Natural killer cell (primary cell): ENCODE data around the gene TNS3. TPM values are rescaled to one million over a fixed set of nuclear protein-coding genes. Genes with fewer than 3 reads are reported as not detected.

Experiments
- ATAC-seq, 3 donors: fragments of 150-1000 bp in 2 of 3; fragments of 200-7000 bp in 1 of 3; cut with Tn5 transposase; 1 replicate in 1 of 3; 2 replicates in 2 of 3; pipeline ENCODE4 v1.10.0; 2021; ENCODE audit warnings: mild to moderate bottlenecking in 2 of 3, moderate library complexity in 2 of 3
- DNase-seq, 2 donors: peaks; one replicate each; pipeline versions ENCODE4 v3.0.0 to v3.0.0-alpha.2; 2013 to 2021; ENCODE audit warnings: mixed read lengths in 1 of 2
- H3K27ac ChIP-seq: one replicate; pipeline ENCODE4 v1.5.1; 2013; ENCODE audit warnings: mild to moderate bottlenecking, low read length
- H3K27me3 ChIP-seq: one replicate; pipeline ENCODE4 v1.6.1; 2013; ENCODE audit warnings: low read length; ENCODE audit not compliant: control insufficient read depth, insufficient read depth
- H3K36me3 ChIP-seq: one replicate; pipeline ENCODE4 v1.6.1; 2013; ENCODE audit warnings: low read length; ENCODE audit not compliant: control insufficient read depth, insufficient read depth
- H3K4me1 ChIP-seq: one replicate; pipeline ENCODE4 v1.6.1; 2013; ENCODE audit warnings: low read length; ENCODE audit not compliant: control insufficient read depth, insufficient read depth
- H3K4me3 ChIP-seq: one replicate; pipeline ENCODE4 v1.5.1; 2013; ENCODE audit warnings: low read length
- H3K9me3 ChIP-seq: one replicate; pipeline ENCODE4 v1.6.1; 2013; ENCODE audit warnings: low read length; ENCODE audit not compliant: control insufficient read depth, insufficient read depth
- H3K27ac Mint-ChIP-seq, 2 donors: one replicate each; pipeline ENCODE4 v1.8.0; 2022; ENCODE audit warnings: mild to moderate bottlenecking in 2 of 2, mixed read lengths in 2 of 2, moderate library complexity in 1 of 2
- H3K27me3 Mint-ChIP-seq, 2 donors: one replicate each; pipeline ENCODE4 v1.8.0; 2022; ENCODE audit warnings: low read depth in 2 of 2, mixed read lengths in 2 of 2
- H3K36me3 Mint-ChIP-seq: one replicate; pipeline ENCODE4 v1.8.0; 2022; ENCODE audit warnings: mixed read lengths
- H3K4me1 Mint-ChIP-seq, 2 donors: one replicate each; pipeline ENCODE4 v1.8.0; 2022; ENCODE audit warnings: mixed read lengths in 2 of 2
- H3K4me3 Mint-ChIP-seq: one replicate; pipeline ENCODE4 v1.8.0; 2022; ENCODE audit warnings: mild to moderate bottlenecking, moderate library complexity, mixed read lengths
- H3K9me3 Mint-ChIP-seq, 2 donors: one replicate each; pipeline ENCODE4 v1.8.0; 2022; ENCODE audit warnings: mixed read lengths in 2 of 2
- WGBS: methylation state at CpG from one replicate; pipeline ENCODE4 v1.1.7; 2013; ENCODE audit warnings: missing lambda C conversion rate; ENCODE audit not compliant: insufficient coverage; 5-methylcytosine and 5-hydroxymethylcytosine counted together
- intact Hi-C: fragments of 100-400 bp; cut with micrococcal nuclease; formaldehyde crosslinking; loops from one replicate; pipeline ENCODE4 v1.14.2; 2022
- total RNA-seq, 4 donors: library from RNA; stranded (reverse); fragments of 120-200 nt in 1 of 4; gene quantifications; one replicate each; pipeline versions ENCODE4 v1.2.3 to v1.2.4, GENCODE V29; 2013 to 2022
- TF ChIP-seq, protein P1 (sequence below): fragments of 200-600 bp; IDR thresholded peaks from one replicate; pipeline ENCODE4 v1.8.0; 2022; ENCODE audit warnings: antibody characterized with exemption

Gene TNS3
- total RNA-seq, 3 donors from 2014 or later (not counting 1 experiment from before 2014, with no cell fraction given) = 1.6 to 3.5 (median 2.9) TPM

DNA sequence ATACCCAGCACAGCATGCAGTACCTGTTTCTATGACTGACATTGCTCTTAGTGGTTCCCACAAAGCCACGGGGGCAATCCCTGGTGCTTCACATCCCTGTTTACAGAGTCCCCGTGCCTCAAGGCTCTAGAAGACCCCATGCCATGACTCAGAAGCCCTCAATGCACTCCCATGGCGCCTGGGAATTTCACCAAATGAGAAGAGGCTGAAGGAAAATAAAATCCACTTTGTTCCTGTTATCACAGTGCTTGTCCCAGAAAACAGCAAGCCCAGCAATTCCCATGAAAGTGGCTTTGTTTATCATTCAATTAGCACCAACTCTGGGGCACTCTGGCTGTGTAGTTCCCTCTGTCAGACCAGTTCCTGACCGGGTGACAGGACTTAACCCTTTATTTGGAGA, 268.3 kb downstream of the TNS3 start:
- intact Hi-C loops = no loop called here
- Histone ChIP-seq H3K4me1 (no peaks in the 10 kb centered on the region), H3K4me3 (no peak overlapping the region), H3K27ac (no peak overlapping the region), H3K36me3 (no peaks in the 10 kb centered on the region), H3K27me3 (no peaks in the 10 kb centered on the region), H3K9me3 (no peaks in the 10 kb centered on the region)
- 73% methylated on average over 4 of the region's 4 CpGs for WGBS
- no peaks in the 10 kb centered on the region for H3K4me1 Mint-ChIP-seq
- H3K27me3 Mint-ChIP-seq = peaks cover 0 to 9% of the 10 kb centered on the region in 2 donors
- H3K27ac Mint-ChIP-seq = no peak overlapping the region
- ATAC-seq (no peak), DNase-seq (no peak)
- no peak overlapping the region for H3K4me3 Mint-ChIP-seq
- TF ChIP-seq, protein P1, sequence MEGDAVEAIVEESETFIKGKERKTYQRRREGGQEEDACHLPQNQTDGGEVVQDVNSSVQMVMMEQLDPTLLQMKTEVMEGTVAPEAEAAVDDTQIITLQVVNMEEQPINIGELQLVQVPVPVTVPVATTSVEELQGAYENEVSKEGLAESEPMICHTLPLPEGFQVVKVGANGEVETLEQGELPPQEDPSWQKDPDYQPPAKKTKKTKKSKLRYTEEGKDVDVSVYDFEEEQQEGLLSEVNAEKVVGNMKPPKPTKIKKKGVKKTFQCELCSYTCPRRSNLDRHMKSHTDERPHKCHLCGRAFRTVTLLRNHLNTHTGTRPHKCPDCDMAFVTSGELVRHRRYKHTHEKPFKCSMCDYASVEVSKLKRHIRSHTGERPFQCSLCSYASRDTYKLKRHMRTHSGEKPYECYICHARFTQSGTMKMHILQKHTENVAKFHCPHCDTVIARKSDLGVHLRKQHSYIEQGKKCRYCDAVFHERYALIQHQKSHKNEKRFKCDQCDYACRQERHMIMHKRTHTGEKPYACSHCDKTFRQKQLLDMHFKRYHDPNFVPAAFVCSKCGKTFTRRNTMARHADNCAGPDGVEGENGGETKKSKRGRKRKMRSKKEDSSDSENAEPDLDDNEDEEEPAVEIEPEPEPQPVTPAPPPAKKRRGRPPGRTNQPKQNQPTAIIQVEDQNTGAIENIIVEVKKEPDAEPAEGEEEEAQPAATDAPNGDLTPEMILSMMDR = no peak
- no peaks in the 10 kb centered on the region for H3K36me3 Mint-ChIP-seq
- H3K9me3 Mint-ChIP-seq = peaks cover 2 to 4% of the 10 kb centered on the region in 2 donors

- H3K4me1 ChIP-seq = no peaks in the 10 kb centered on the region
- Mint-ChIP-seq H3K4me1 (no peaks in the 10 kb centered on the region), H3K4me3 (no peak overlapping the region), H3K9me3 (peaks cover 2 to 7% of the 10 kb centered on the region in 2 donors), H3K27me3 (peaks cover 0 to 9% of the 10 kb centered on the region in 2 donors), H3K36me3 (no peaks in the 10 kb centered on the region), H3K27ac (no peak overlapping the region)
- no peaks in the 10 kb centered on the region for H3K9me3 ChIP-seq
- H3K27ac ChIP-seq = no peak overlapping the region
- TF ChIP-seq, protein P1 = no peak
- no peaks in the 10 kb centered on the region for H3K27me3 ChIP-seq
- 76% methylated on average over 2 of the region's 4 CpGs for WGBS
- no peak overlapping the region for H3K4me3 ChIP-seq
- DNase-seq (no peak), ATAC-seq (no peak)
- no peaks in the 10 kb centered on the region for H3K36me3 ChIP-seq
- intact Hi-C loops = no loop called here
These were observed 270.0 kb downstream of the TNS3 start for GRCh38 chr7:47311891-47312290.

- Mint-ChIP-seq H3K4me3 (no peak overlapping the region), H3K4me1 (no peaks in the 10 kb centered on the region), H3K9me3 (peaks cover 2 to 7% of the 10 kb centered on the region in 2 donors), H3K27ac (no peak overlapping the region), H3K36me3 (no peaks in the 10 kb centered on the region), H3K27me3 (peaks cover 0 to 5% of the 10 kb centered on the region in 2 donors)
- WGBS = 73% methylated on average over 2 of the region's 2 CpGs
- DNase-seq (no peak), ATAC-seq (no peak)
- Histone ChIP-seq H3K27me3 (no peaks in the 10 kb centered on the region), H3K4me1 (no peaks in the 10 kb centered on the region), H3K27ac (no peak overlapping the region), H3K9me3 (no peaks in the 10 kb centered on the region), H3K36me3 (no peaks in the 10 kb centered on the region), H3K4me3 (no peak overlapping the region)
- intact Hi-C loops = no loop called here
- TF ChIP-seq, protein P1 = no peak
These were observed 271.9 kb downstream of the TNS3 start for GRCh38 chr7:47310020-47310419.

DNA sequence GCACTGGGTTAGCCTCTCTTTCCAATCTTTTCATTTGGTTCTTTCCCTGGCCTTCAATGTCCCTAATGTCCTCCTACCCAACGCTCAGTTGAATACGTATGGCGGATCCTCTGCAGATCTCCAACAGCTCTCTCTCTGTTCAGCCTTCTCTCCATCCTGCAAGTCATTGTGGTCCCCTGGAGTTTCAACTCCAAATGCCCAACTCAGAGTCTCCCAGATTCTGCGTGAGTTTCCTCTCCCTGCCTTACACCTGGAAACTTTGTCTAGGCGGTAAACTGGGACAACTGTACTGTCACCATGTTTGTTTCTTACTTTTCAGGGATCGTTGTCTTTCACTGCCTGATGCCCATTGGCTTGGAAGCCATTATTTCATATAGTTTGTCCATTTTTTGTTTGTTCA, 273.1 kb downstream of the TNS3 start:
- Mint-ChIP-seq H3K36me3 (no peaks in the 10 kb centered on the region), H3K9me3 (peaks cover 2 to 7% of the 10 kb centered on the region in 2 donors), H3K4me1 (no peaks in the 10 kb centered on the region), H3K4me3 (no peak overlapping the region), H3K27me3 (peaks cover 0 to 5% of the 10 kb centered on the region in 2 donors), H3K27ac (no peak overlapping the region)
- Histone ChIP-seq H3K27ac (no peak overlapping the region), H3K4me3 (no peak overlapping the region), H3K36me3 (no peaks in the 10 kb centered on the region), H3K4me1 (no peaks in the 10 kb centered on the region), H3K9me3 (no peaks in the 10 kb centered on the region), H3K27me3 (no peaks in the 10 kb centered on the region)
- ATAC-seq = no peak
- intact Hi-C loops = no loop called here
- TF ChIP-seq, protein P1 = no peak
- DNase-seq = no peak
- 97% methylated on average over 6 of the region's 6 CpGs for WGBS
